Umbilical cord (tissue), 2 donors: ENCODE measurements around the gene ZNF362. TPM values are rescaled to one million over a fixed set of nuclear protein-coding genes. Genes with fewer than 3 reads are reported as not detected.
"Not testable (repeated sequence)": the region's sequence is repeated elsewhere in the genome, so short reads cannot be mapped to it uniquely, and the experiment has no call there.

Experiments used
- DNase-seq: peaks from one replicate; pipeline ENCODE4 v3.0.0-alpha.2; 2015; ENCODE audit warnings: low spot score
- total RNA-seq: library from RNA; depleted of rRNA; stranded (reverse); fragments of >200 nt; gene quantifications from one replicate; pipeline ENCODE4 v1.2.3, GENCODE V29; 2014; ENCODE audit warnings: low replicate concordance; ENCODE audit not compliant: insufficient read depth

ZNF362 gene
- total RNA-seq, 1 donor from 2014 or later: 10.1 TPM

- DNase-seq: no peak
Measured at GRCh38 chr1:33284049-33284448, 27.8 kb downstream of the ZNF362 start.

GRCh38 chr1:33286451-33287185 lies 30.3 kb downstream of the ZNF362 start:
- DNase-seq: no peak

GRCh38 chr1:33287317-33287716 lies 31.0 kb downstream of the ZNF362 start:
- DNase-seq: no peak

- no peak for DNase-seq
Measured at GRCh38 chr1:33288976-33289857, 32.9 kb downstream of the ZNF362 start.

- DNase-seq: no peak
Measured at GRCh38 chr1:33289858-33290154, 33.5 kb downstream of the ZNF362 start.

- DNase-seq: not testable (repeated sequence)
Measured at GRCh38 chr1:33290615-33291014, 34.3 kb downstream of the ZNF362 start.

- no peak for DNase-seq
Measured at GRCh38 chr1:33292726-33293340, 36.5 kb downstream of the ZNF362 start.

GRCh38 chr1:33294071-33295010 lies 38.0 kb downstream of the ZNF362 start:
- no peak for DNase-seq

- DNase-seq: no peak
Measured at GRCh38 chr1:33295023-33295422, 38.7 kb downstream of the ZNF362 start.

- DNase-seq: peak; percentile 80
Measured at GRCh38 chr1:33295450-33296081, 39.3 kb downstream of the ZNF362 start.

- DNase-seq: no peak
Measured at GRCh38 chr1:33296082-33296458, 39.8 kb downstream of the ZNF362 start.

GRCh38 chr1:33296824-33297223 lies 40.5 kb downstream of the ZNF362 start:
- DNase-seq: no peak

GRCh38 chr1:33297911-33298622 lies 41.8 kb downstream of the ZNF362 start:
- no peak for DNase-seq

- DNase-seq: peak; percentile 60
Measured at GRCh38 chr1:33298623-33299277, 42.5 kb downstream of the ZNF362 start.

GRCh38 chr1:33299461-33300155 lies 43.3 kb downstream of the ZNF362 start:
- no peak for DNase-seq

- peak; percentile 88 for DNase-seq
Measured at GRCh38 chr1:33300673-33301072, 44.4 kb downstream of the ZNF362 start.

- DNase-seq: peak; percentile 22
Measured at GRCh38 chr1:33301273-33301984, 45.1 kb downstream of the ZNF362 start.

- DNase-seq: no peak
Measured at GRCh38 chr1:33302325-33302724, 46.0 kb downstream of the ZNF362 start.
